Endodermal cell (in vitro differentiated cells): ENCODE results near the gene IRX2. TPM values are rescaled to one million over a fixed set of nuclear protein-coding genes. Genes with fewer than 3 reads are reported as not detected.

Experiments used
- DNase-seq: peaks from one replicate; pipeline ENCODE4 v3.0.0-alpha.2; 2017
- H3K27ac ChIP-seq: 2 replicates; pipeline ENCODE4 v1.5.1; 2013; ENCODE audit warnings: mild to moderate bottlenecking, low read depth, low read length, moderate library complexity
- H3K27me3 ChIP-seq: 2 replicates; pipeline ENCODE4 v1.6.1; 2013; ENCODE audit warnings: mild to moderate bottlenecking, low read length, moderate library complexity; ENCODE audit not compliant: insufficient read depth, control insufficient read depth, poor library complexity, severe bottlenecking
- H3K36me3 ChIP-seq: 2 replicates; pipeline ENCODE4 v1.7.0; 2013; ENCODE audit warnings: mild to moderate bottlenecking, low read length, moderate library complexity; ENCODE audit not compliant: control insufficient read depth, insufficient read depth
- H3K4me1 ChIP-seq: one replicate; pipeline ENCODE4 v1.7.0; 2013; ENCODE audit warnings: low read length; ENCODE audit not compliant: control insufficient read depth, insufficient read depth
- H3K4me3 ChIP-seq: 2 replicates; pipeline ENCODE4 v1.5.1; 2013; ENCODE audit warnings: mild to moderate bottlenecking, low read length, moderate library complexity
- H3K9ac ChIP-seq: 2 replicates; pipeline ENCODE4 v1.6.1; 2013; ENCODE audit warnings: mild to moderate bottlenecking, low read length, moderate library complexity; ENCODE audit not compliant: poor library complexity, severe bottlenecking; ENCODE audit errors: extremely low read depth
- H3K9me3 ChIP-seq: 2 replicates; pipeline ENCODE4 v1.6.1; 2013; ENCODE audit warnings: mild to moderate bottlenecking, low read length, moderate library complexity; ENCODE audit not compliant: control insufficient read depth
- H3K27ac Mint-ChIP-seq: 2 replicates; pipeline ENCODE4 v1.8.0; 2020; ENCODE audit warnings: mixed read lengths
- H3K27me3 Mint-ChIP-seq: 2 replicates; pipeline ENCODE4 v1.8.0; 2021; ENCODE audit warnings: mild to moderate bottlenecking, mixed read lengths; ENCODE audit not compliant: insufficient read depth
- H3K36me3 Mint-ChIP-seq: 2 replicates; pipeline ENCODE4 v1.8.0; 2020; ENCODE audit warnings: low read depth, mixed read lengths
- H3K4me1 Mint-ChIP-seq: 2 replicates; pipeline ENCODE4 v1.8.0; 2020; ENCODE audit warnings: mixed read lengths
- H3K4me3 Mint-ChIP-seq: 2 replicates; pipeline ENCODE4 v1.8.0; 2020; ENCODE audit warnings: mild to moderate bottlenecking, moderate library complexity, mixed read lengths
- H3K9me3 Mint-ChIP-seq: 2 replicates; pipeline ENCODE4 v1.8.0; 2020; ENCODE audit warnings: mild to moderate bottlenecking, mixed read lengths
- WGBS, 2 experiments: methylation state at CpG; one replicate each; pipeline versions ENCODE4 v1.1.5 to v1.1.7; 2013; ENCODE audit warnings: missing lambda C conversion rate in 2 of 2, mixed read lengths in 1 of 2; ENCODE audit not compliant: insufficient coverage in 1 of 2, insufficient read length in 1 of 2; 5-methylcytosine and 5-hydroxymethylcytosine counted together
- total RNA-seq, 2 donors: library from RNA; stranded (reverse); fragmentation: NEBNext Ultra II Directional in 1 of 2; extraction: Animal tissue kit (Norgen Biotek cat#: 25700) in 1 of 2; gene quantifications; 2 replicates in 1 of 2; 3 replicates in 1 of 2; pipeline ENCODE4 v1.2.1, GENCODE V29; 2021
- TF ChIP-seq, protein P1 (sequence below): fragments of 200-600 bp; sonication (generic); conservative IDR thresholded peaks from 2 replicates; pipeline ENCODE4 v1.5.0; 2021; ENCODE audit warnings: antibody characterized with exemption, mild to moderate bottlenecking

Gene IRX2
- total RNA-seq, 2 donors from 2014 or later: 4.2 to 6.9 TPM

- Histone ChIP-seq H3K27me3 (peaks cover 12% of the 10 kb centered on the region), H3K4me3 (no peak overlapping the region), H3K27ac (no peak overlapping the region), H3K9me3 (no peaks in the 10 kb centered on the region), H3K36me3 (no peaks in the 10 kb centered on the region), H3K4me1 (no peaks in the 10 kb centered on the region), H3K9ac (no peak overlapping the region)
- WGBS, 2 experiments: 96 to 100% methylated on average over 2 to 4 of the region's 4 CpGs
- no peaks in the 10 kb centered on the region for H3K9me3 Mint-ChIP-seq
- H3K4me1 Mint-ChIP-seq: peaks cover 9% of the 10 kb centered on the region
- peaks cover 50% of the 10 kb centered on the region for H3K27me3 Mint-ChIP-seq
- H3K36me3 Mint-ChIP-seq: no peaks in the 10 kb centered on the region
- TF ChIP-seq, protein P1, sequence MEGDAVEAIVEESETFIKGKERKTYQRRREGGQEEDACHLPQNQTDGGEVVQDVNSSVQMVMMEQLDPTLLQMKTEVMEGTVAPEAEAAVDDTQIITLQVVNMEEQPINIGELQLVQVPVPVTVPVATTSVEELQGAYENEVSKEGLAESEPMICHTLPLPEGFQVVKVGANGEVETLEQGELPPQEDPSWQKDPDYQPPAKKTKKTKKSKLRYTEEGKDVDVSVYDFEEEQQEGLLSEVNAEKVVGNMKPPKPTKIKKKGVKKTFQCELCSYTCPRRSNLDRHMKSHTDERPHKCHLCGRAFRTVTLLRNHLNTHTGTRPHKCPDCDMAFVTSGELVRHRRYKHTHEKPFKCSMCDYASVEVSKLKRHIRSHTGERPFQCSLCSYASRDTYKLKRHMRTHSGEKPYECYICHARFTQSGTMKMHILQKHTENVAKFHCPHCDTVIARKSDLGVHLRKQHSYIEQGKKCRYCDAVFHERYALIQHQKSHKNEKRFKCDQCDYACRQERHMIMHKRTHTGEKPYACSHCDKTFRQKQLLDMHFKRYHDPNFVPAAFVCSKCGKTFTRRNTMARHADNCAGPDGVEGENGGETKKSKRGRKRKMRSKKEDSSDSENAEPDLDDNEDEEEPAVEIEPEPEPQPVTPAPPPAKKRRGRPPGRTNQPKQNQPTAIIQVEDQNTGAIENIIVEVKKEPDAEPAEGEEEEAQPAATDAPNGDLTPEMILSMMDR: no peak
- H3K4me3 Mint-ChIP-seq: no peak overlapping the region
- no peak overlapping the region for H3K27ac Mint-ChIP-seq
- no peak for DNase-seq
Measured at GRCh38 chr5:2763533-2763794, 12.0 kb upstream of the IRX2 start.

DNA sequence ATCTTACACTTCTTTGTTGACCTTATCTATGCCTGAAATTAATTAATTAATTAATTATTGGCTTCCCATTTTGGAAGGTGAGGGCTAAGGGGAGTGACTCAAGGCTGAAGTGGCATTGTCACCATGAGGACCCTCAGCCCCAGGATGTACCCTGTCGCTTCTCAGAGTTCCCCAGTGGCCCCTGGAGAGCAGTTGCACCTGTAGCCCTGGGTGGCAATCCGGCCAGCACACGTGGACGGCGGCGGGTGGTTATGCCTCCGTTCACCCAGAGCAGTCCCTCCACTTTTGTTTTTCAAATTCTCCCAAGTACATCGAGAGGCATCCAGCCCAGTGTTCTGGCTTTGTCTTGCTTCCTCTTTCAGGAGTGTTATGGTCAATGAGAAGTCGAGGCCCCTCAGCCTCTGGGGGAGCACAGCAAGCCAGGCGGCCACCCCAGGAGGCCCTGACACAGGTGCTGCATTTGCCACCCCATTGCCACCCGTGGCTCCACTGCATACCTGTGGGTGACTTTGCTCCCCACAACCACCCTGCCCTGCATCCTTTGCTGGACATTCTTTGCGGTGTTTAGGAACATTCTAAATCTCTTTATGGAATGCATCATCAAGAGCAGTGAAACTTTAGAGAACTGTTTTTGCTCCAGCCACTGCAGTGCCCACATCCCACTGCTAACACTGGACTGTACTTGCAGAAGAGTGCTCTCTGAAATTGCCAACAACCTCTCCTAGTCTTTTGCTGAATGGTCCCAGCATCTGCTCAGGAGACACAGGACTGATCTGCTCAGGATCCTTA lies 11.5 kb upstream of the IRX2 start:
- peaks cover 56% of the 10 kb centered on the region for H3K27me3 Mint-ChIP-seq
- no peak for DNase-seq
- Histone ChIP-seq H3K9me3 (no peaks in the 10 kb centered on the region), H3K27me3 (peaks cover 17% of the 10 kb centered on the region), H3K4me3 (no peak overlapping the region), H3K36me3 (no peaks in the 10 kb centered on the region), H3K4me1 (no peaks in the 10 kb centered on the region), H3K27ac (no peak overlapping the region), H3K9ac (no peak overlapping the region)
- no peaks in the 10 kb centered on the region for H3K36me3 Mint-ChIP-seq
- TF ChIP-seq, protein P1: no peak
- no peak overlapping the region for H3K4me3 Mint-ChIP-seq
- H3K9me3 Mint-ChIP-seq: no peaks in the 10 kb centered on the region
- H3K27ac Mint-ChIP-seq: no peak overlapping the region
- WGBS, 2 experiments: 86 to 91% methylated on average over 7 to 12 of the region's 12 CpGs
- peaks cover 11% of the 10 kb centered on the region for H3K4me1 Mint-ChIP-seq

DNA sequence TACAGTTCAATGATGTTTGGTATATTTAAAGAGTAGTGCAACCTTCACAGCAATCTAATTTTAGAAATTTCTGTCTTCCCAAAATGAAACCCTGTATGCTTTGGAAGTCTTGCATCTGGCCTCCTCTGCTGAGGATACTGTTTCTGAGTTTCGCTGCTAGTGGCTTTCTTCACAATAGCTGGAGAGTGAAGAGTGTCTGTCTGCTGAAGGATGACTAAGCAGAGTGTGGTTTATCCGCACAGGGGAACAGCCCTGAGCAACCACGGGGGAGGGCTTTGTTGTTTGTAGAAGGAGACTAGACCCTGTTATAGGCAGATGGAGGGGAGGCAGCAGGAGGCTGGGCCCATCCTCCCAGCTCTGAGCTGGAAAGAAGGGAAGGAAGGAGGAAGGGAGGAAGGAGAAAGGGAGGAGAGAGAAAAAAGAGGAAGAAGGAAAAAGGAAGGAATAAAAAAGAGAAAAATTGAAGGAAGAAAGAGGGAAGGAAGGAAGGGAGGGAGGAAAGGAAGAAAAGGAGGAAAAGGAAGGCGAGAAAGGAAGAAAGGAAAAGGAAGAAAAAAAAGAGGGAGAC lies 10.5 kb upstream of the IRX2 start:
- H3K4me3 ChIP-seq: no peak overlapping the region
- H3K4me3 Mint-ChIP-seq: no peak overlapping the region
- peaks cover 62% of the 10 kb centered on the region for H3K27me3 Mint-ChIP-seq
- WGBS, 2 experiments: 53 to 56% methylated on average over 3 to 4 of the region's 4 CpGs
- H3K4me1 Mint-ChIP-seq: peaks cover 20% of the 10 kb centered on the region
- H3K9me3 ChIP-seq: no peaks in the 10 kb centered on the region
- H3K9me3 Mint-ChIP-seq: no peaks in the 10 kb centered on the region
- DNase-seq: no peak
- H3K27ac ChIP-seq: no peak overlapping the region
- TF ChIP-seq, protein P1: no peak
- no peaks in the 10 kb centered on the region for H3K4me1 ChIP-seq
- H3K27ac Mint-ChIP-seq: no peak overlapping the region
- peaks cover 26% of the 10 kb centered on the region for H3K27me3 ChIP-seq
- no peaks in the 10 kb centered on the region for H3K36me3 Mint-ChIP-seq
- H3K36me3 ChIP-seq: no peaks in the 10 kb centered on the region
- H3K9ac ChIP-seq: no peak overlapping the region
